Left colon (tissue), 2 donors: ENCODE measurements around the gene MLXIPL. TPM values are rescaled to one million over a fixed set of nuclear protein-coding genes. Genes with fewer than 3 reads are reported as not detected.
A peak's percentile ranks its signal among the peaks of the same experiment; 100 is the strongest.

ENCODE experiments used
- ATAC-seq: fragments of 200-7000 bp; cut with Tn5 transposase; one replicate; pipeline ENCODE4 v1.9.1; 2020; ENCODE audit warnings: mild to moderate bottlenecking, moderate library complexity
- DNase-seq, 2 donors: peaks; one replicate each; pipeline ENCODE4 v3.0.0-alpha.2; 2020
- intact Hi-C, 2 donors: fragments of 100-400 bp; cut with DNase I in 1 of 2; cut with micrococcal nuclease in 1 of 2; formaldehyde crosslinking; loops; one replicate each; pipeline versions ENCODE4 v1.11.2 to v1.14.0; 2022; cut with DNase I, micrococcal nuclease
- total RNA-seq, 2 donors: library from RNA; stranded (reverse); fragmentation: NEBNext Ultra II Directional; extraction: Animal tissue kit (Norgen Biotek cat#: 25700); gene quantifications; one replicate each; pipeline ENCODE4 v1.2.1, GENCODE V29; 2021
- donor health status: DM: no; HTN: no; CAD: no.
- donor health status: DM: yes; HTN: yes; CAD: no.

The MLXIPL gene
- total RNA-seq, 2 donors from 2014 or later, result 13.2 to 23.3 TPM

DNA sequence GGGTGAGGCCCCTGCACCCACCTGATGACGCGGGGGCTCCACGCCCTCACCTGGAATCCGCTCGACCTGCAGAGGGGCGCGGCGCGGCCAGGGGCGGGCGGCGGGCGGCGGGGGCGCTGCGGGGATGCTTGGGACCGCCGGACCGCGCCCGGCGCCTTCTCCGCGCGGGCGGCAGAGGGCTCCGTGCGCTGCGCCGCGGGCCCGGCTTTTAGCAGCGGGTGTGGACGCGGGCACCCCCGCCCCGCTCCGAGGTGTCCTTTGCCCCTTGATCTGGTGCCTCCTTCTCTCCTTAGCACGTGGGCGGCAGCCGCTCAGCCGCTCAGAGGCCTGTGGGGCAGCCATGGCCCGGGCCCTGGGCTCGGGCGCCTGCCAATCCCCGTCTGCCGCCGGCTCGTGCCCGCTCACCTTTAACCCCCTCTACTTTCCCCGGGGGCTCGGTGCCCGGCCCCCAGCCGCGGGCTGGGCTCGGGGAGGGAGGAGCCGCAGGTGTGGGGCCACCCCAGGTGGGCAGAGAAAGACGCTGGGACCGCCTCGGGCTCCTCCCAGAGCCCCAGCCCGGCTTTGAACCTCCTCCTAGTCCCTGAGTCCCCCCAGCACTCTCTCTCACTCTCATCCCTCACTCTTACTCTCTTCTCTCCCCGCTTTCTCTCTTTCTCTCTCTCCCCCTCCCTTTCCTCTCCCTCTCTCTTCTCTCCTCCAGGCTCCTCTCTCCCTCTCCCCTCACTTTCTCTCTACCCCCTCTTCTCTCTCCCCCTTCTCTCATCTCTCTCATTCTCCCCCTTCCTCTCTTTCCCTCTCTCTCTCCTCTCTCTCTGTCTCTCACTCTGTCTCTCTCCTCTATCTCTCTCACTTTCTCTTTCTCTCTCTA, 23.6 kb upstream of the MLXIPL start:
- ATAC-seq (peak; percentile 96), DNase-seq (peak; percentile 81 to 86)

DNA sequence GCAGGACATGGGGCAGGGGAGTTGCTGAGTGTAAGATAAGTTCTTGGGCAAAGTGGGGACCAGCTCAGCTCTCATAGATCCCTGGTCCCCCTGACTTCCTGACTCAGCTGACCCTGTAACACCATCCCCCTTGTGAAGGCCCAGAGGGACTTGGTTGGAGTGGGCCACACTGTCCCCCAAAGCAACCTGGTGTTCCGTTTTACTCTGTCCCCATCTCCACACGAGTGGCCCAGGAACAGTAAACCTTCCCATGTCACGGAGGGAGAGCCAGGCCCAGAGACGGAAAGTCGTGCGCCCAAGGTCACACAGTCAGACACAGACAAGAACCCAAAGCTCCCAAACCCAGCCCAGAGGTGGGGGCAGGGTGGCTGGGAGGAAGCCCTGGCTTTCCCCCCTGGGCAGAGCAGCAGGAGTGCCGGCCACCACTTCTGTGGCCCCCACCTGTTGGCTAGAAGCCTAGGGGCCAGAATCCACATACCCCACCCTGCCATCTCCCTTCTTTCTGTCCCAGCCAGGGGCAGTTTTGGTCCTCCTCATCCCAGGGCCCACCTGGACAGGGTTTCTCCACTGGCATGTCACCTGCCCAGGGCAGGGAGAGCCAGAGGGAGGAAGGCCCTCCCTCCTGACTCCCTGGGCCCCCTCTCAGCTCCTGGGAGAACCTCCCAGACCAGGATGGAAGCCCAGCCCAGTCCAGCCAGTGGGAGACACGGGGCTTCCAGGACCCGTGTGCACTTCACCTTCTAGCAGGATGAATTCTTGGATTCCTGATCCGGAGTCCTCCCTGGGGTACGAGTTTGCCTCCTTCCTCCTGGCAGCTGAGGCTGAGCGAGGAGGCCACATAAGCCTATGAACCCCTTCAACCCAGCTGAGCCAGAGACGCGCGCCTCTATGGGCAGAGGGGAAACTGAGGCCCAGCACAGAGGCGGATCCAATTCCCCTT, 22.7 kb upstream of the MLXIPL start:
- DNase-seq (no peak), ATAC-seq (no peak)
- intact Hi-C loops, result no loop called here

More for the DNA sequence above, 23.6 kb upstream of the MLXIPL start:
- intact Hi-C loops, result no loop called here

DNA sequence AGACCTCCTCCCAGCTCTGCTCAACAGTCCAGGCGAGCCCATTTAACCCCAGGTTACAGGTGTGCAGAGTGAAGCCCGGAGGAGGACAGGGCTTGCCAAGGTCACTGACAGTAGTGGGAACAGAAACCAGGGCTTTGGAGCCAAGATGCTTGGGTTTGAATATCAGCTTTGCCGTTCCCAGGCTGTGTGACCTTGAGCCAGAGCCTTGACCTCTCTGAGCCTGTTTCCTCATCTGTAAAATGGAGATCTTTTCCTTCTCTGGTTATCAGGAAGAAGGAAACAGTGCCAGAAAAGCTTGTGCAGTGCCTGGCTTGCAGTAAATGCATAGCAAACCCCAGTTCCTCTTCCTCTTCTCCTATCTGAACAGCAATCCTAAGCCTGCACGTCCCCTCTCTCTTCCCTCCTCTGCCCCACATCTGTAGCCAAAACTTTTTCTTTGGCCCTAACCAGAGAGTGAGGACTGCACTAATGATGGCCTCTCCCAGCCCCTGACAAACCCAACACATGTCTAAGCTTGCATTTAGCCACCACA, 21.4 kb upstream of the MLXIPL start:
- no peak for DNase-seq
- intact Hi-C loops, result no loop called here
- ATAC-seq, result peak; percentile 15

DNA sequence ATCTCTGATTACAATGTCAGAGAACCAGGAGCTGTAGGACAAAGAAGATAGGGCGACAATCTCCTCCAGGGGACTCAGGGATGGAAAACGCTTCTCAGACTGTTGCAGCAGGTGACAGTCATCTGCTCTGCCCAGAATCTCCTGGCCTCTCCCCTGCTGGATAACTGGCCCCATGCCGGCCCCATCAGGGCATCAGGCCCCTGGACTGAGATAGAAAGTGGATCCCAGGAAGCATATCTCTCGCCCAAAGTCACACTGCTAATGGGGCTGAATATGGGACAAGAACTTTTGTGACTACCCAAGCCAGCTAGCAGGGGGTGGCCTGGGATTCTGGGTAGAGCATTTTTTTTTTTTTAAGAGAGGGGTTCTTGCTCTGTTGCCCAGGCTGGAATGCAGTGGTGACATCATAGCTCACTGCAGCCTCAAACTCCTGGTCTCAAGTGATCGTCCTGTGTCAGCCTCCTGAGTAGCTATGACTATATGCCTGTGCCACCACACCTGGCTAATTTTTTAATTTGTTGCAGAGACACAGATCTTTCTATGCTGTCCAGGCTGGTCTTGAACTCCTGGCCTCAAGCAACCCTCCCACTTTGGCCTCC, 20.5 kb upstream of the MLXIPL start:
- no peak for DNase-seq
- no peak for ATAC-seq
- intact Hi-C loops, result no loop called here

DNA sequence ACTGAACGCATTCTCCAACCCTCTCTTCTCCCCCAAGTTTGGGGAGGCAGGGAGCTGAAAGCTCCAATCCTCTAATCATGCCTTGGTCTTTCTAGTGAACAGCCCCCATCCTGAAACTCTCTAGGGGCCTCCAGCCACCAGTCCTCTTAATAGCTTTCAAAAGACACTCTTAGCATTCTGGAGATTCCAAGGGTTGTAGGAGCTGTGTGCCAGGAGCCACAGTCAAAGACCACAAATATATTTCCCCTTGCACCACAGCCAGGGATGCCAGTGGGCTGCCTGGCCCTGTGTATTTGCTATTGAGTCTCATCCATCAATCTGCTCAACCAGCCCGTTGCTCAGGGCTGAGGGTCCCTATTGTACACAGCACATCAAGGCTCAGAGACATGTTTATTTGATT, 18.5 kb upstream of the MLXIPL start:
- ATAC-seq, result no peak
- intact Hi-C loops, result no loop called here

DNA sequence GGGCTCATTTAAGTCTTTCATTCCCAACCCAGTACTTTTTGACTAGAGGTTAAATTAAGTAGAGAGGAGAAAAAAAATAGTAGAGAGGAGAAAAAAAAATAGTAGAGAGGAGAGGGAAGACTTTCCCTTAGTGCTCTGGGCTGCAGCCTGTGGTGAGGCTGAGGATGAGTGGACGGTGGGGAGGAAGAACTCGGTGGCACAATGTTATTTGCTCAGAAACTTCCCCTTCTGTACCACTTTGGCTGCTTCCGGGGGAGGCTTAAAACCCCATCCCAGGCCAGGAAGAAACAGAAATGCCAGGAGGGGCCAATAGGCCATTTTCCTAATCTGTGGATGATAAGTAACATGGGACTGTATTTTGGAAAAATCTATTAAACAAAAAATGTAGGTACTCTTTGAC, 14.6 kb upstream of the MLXIPL start:
- DNase-seq (no peak), ATAC-seq (no peak)
- intact Hi-C loops, result no loop called here

More for the DNA sequence above, 18.5 kb upstream of the MLXIPL start:
- DNase-seq, result no peak

DNA sequence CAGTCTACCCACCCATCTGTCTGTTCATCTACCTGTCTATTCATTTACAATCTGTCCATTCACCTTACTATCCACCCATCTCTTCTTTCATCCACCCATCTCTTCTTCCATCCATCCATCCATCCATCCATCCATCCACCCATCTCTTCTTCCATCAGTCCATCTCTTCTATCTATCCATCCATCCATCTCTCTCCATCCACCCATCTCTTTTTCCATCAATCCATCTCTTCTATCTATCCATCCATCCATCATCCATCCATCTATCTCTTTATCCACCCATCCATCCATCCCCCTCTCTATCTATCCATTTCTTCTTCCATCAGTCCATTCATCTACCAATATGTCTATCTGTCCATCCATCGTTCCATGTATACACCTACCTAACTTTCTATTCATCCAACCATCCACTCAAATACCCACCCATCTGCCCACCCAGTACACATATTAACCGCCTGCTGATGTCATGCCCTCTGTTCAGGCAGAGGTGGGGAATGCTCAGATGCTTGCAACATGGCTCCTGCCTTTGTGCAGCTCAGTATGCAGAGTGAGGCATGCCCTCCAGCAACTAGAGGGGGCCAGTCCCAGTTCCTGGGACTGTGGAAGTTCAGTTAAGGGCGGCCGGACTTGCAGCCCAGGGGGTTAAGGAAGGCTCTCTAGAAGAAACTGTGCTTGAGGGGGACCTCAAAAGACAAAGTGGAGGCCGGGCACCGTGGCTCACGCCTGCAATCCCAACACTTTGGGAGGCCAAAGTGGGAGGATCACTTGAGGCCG, 11.3 kb upstream of the MLXIPL start:
- DNase-seq (no peak), ATAC-seq (no peak)
- intact Hi-C loops, result no loop called here

DNA sequence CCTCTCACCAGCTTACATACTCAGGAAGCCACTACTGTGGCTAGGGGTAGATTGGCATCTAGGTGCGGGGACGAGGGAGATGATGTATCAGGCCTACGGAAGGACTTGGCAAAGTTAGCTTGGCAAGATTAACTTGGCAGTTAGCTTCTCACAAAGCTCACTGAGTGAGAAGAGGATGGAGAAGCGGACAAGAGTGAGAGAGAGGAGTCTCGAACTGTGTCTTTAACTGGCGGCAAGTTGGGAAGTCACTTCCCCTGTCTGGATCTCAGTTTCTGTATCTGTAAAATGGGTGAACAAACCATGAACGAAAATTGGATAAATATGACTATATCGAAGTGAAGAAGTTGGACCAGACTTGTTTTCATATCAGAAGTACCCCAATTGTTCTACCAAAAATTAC, 9.5 kb upstream of the MLXIPL start:
- no peak for DNase-seq
- ATAC-seq, result no peak
- intact Hi-C loops, result no loop called here

DNA sequence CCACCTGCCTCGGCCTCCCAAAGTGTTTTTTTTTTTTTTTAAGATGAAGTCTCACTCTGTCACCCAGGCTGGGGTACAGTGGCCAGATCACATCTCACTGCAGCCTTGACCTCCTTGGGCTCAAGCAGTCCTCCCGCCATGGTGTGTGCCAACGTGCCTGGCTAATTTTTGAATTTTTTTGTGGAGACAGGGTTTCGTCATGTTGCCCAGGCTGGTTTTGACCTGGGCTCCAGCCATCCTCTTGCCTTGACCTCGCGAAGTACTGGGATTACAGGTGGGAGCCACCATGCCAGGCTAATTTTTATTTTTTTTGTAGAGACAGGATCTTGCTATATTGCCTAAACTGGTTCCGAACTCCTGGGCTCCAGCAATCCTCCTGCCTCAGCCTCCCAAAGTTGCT, 9.0 kb upstream of the MLXIPL start:
- ATAC-seq, result no peak
- DNase-seq, result no peak
- intact Hi-C loops, result no loop called here

DNA sequence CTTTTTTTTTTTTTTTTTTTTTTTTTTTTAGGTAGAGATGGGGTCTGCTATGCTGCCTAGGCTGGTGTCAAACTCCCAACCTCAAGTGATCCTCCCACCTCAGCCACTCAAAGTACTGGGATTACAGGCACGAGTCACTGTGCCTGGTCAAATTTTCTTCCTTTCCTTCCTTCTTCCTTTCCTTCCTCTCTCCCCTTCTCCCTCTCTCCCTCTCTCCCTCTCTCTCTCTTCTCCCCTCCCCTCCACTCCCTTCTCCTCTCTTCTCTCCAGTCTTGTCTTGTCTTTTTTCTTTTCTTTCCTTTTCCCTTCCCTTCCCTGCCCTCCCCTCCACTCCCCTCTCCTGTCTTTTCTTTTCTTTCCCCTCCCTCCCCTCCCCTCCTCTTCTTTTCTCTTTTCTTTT, 7.2 kb upstream of the MLXIPL start:
- DNase-seq (no peak), ATAC-seq (no peak)
- intact Hi-C loops, result no loop called here

DNA sequence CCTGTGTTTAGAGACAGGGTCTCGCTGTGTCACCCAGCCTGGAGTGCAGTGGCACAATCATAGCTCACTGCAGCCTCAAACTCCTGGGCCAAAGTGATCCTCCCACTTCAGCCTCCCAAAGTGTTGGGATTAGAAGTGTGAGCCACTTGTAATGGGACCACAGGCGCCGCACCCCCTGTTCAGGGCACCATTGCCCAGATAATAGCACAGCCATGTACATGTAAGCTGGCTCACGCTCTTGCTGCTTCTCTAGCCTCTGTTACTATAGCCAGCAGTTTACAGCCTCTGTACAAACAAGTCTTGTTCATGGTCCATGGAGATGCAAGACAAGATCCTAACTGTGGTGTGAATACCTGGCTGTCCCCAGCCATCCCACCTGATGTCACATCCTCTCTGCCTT, 4.2 kb upstream of the MLXIPL start:
- DNase-seq, result no peak
- no peak for ATAC-seq
- intact Hi-C loops, result no loop called here

DNA sequence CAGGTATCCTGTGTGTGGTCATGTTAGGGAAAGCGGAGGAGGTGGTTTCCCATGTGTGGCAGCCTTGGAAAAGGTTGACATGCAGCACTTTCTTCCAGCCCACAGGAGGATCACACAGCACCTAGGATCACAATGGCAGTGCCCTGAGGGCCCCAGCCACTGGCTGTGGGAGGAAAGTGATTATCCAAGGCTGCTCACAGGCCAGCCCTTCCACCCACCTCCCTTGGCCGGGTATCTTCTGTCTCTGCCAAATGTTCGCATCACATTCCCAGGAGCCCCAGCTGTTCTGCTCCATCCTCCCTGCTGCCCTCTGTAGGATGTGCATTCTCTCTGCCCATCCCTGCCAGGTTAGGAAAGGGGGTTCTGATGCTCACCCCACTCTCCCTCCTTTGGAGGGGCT, 2.5 kb upstream of the MLXIPL start:
- DNase-seq, result no peak
- ATAC-seq, result no peak
- intact Hi-C loops, result no loop called here

DNA sequence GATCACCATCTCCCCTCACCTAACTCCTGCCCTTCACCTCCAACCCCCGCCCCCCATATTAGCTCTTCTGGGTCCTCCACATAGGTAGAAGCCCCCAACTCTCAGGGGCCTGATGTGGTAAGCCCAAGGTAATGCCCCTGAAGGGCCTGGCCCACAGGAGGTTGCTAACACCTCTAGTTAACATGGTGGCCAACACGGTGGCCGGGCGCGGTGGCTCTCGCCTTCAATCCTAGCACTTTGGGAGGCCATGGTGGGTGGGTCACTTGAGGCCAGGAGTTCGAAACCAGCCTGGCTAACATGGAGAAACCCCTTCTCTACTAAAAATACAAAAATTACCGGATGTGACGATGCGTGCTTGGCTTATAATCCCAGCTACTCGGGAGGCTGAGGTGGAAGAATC, 954 bp upstream of the MLXIPL start:
- no peak for ATAC-seq
- no peak for DNase-seq
- intact Hi-C loops, result no loop called here

DNA sequence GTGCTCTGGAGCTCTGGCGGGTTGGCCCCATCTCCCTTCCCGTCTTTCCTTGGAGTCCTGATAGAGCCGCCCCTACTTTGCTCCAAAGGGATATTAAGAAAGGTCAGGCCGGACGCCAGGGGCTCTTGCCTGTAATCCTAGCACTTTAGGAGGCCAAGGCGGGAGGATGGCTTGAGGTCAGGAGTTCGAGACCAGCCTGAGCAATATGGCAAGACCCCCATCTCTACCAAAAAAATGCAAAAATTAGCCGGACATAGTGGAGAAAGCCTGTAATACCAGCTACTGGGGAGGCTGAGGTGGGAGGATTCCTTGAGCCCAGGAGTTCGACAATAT, 313 bp upstream of the MLXIPL start:
- intact Hi-C loops, result no loop called here
- DNase-seq (no peak), ATAC-seq (no peak)

DNA sequence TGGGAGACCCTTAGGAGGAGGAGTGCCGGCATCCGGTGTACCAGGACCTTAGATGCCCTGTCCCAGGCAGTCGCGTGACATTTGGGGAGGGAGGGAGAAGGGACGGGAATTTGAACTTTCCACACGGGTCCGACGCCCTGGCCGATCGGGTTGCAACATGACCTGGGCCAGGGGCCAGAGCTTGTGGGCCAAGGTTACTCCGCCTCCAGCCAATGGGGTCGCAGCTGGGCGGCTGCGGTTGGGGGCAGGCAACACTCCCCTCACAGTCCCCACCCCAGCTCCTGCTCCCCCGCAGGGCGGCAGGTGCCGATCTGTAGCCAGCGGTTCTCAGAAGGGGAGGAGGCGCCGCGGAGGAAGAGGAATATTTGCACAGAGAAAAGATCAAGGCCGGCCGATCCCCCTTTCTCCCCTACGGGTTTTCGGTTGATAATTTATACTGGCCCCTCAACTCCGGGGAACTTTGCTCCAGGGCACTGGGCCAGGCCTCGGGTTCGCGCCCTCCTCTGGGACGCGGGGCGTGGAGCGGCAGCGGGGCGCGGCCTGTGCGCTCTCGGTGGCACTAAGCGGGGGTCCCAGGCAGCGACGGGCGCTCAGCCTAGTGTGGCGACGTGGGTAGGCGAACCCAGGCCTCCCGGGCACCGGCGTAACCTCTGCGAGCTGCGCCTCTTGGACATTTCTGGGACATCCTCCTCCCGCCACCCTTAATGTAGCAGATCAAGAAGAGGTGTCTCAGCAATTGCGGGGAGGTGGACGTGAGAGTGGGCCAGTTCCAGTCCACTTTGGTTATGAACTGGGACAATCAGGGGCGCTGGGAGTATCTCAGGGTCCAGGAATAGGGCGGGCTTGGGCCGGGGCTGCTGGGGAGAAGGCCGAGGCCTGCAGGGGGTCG, 1.2 kb downstream of the MLXIPL start:
- DNase-seq (peak; percentile 52 to 54), ATAC-seq (peak; percentile 51)
- intact Hi-C loops, result no loop called here

DNA sequence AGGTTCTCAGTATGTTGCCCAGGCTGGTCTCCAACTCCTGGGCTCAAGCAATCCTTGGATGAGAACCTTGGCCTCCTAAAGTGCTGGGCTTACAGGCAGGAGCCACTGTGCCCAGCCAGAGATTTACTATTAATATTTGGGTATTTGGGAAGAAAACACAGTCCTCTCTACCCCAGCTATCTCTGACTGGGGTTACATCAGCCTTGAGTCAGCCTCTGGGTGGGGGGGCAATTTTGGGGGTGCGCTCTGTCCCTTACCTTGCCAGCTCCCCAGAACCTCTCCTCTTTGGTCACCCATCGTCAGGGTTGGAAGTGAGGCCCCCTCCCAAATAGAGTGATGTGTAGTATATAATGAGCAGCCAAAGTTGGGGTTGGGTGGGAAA, 1.8 kb downstream of the MLXIPL start:
- intact Hi-C loops, result no loop called here
- ATAC-seq (no peak), DNase-seq (no peak)

DNA sequence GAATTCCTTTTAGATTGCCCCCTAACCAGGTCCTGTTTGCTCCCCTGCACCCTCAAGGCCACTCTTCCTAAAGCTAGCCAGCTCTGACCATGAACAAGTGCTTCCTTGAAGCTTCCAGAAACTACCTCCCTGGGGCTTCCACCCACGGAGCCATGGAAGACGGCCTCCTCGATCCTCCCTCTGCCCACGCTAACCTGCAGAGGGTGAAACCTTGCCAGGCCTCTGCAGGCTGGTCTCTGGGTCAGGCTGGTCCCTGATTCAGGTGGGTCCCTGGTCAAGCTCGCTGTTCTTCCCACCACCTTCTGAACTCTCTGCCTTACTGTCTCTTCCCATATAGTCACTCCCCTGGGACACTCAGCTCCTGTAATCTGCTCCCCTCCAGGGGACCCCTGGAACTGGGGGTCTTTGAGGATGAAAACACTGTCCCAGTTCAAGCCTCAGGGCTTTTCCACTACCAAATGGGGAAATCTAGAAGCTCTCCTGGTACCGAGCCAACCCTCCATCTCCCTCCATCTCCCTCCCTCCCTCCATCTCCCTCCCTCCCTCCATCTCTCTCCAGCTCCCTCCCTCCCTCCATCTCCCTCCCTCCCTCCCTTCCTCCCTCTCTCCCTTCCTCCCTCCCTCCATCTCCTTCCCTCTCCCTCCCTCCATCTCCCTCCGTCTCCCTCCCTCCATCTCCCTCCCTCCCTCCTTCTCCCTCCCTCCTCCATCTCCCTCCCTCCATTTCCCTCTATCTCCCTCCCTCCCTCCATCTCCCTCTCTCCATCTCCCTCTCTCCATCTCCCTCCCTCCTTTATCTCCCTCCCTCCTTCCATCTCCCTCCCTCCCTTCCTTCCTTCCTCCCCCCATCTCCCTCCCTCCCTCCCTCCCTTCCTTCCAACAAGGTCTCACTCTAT, 2.9 kb downstream of the MLXIPL start:
- ATAC-seq, result no peak
- intact Hi-C loops, result no loop called here

More for the DNA sequence above, 2.9 kb downstream of the MLXIPL start:
- no peak for DNase-seq
